ENCODE measurements around the gene MARS1.

DNA sequence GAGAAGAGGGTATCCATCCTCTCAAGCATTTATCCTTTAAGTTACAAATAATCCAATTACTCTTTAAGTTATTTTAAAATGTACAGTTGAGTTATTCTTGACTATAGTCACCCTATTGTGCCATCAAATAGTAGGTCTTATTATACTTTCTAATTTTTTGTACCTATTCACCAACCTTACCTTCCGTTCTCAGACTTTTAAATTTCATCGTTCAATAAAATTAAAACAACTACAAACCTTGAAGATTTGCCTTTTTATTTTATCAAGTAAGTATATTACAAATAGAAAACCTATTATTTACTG, 60.1 kb downstream of the MARS1 start:
- TF ChIP-seq, protein P1, sequence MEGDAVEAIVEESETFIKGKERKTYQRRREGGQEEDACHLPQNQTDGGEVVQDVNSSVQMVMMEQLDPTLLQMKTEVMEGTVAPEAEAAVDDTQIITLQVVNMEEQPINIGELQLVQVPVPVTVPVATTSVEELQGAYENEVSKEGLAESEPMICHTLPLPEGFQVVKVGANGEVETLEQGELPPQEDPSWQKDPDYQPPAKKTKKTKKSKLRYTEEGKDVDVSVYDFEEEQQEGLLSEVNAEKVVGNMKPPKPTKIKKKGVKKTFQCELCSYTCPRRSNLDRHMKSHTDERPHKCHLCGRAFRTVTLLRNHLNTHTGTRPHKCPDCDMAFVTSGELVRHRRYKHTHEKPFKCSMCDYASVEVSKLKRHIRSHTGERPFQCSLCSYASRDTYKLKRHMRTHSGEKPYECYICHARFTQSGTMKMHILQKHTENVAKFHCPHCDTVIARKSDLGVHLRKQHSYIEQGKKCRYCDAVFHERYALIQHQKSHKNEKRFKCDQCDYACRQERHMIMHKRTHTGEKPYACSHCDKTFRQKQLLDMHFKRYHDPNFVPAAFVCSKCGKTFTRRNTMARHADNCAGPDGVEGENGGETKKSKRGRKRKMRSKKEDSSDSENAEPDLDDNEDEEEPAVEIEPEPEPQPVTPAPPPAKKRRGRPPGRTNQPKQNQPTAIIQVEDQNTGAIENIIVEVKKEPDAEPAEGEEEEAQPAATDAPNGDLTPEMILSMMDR (IDR thresholded peaks at IDR 0.05; ENCODE audit: low read length): no peak
- TF ChIP-seq EZH2 (optimal IDR thresholded peaks at IDR 0.05; ENCODE audit: low read depth, low read length): no peak
- TF ChIP-seq EZH2phosphoT487 (IDR thresholded peaks at IDR 0.05; ENCODE audit: low read length): no peak
